Activated CD4-positive, alpha-beta memory T cell treated with anti-CD3 and anti-CD28 coated beads, Interleukin-2, amount 10 ng/mL, durations not matched to agents 7 days and 5 days (primary cell): ENCODE data around the gene PTPN20. TPM values are rescaled to one million over a fixed set of nuclear protein-coding genes. Genes with fewer than 3 reads are reported as not detected.
"Not testable (repeated sequence)": the region's sequence is repeated elsewhere in the genome, so short reads cannot be mapped to it uniquely, and the experiment has no call there.

ENCODE experiments used
- CTCF ChIA-PET: fragments of 350-600 bp; sonication (Branson Sonifier 250); formaldehyde crosslinking; loops from one replicate; lab custom pipeline; 2021; ENCODE audit warnings: antibody characterized with exemption, inconsistent platforms; lab: Charles Lee
- POLR2A ChIA-PET: fragments of 350-600 bp; sonication (Branson Sonifier 250); formaldehyde crosslinking; loops from one replicate; lab custom pipeline; 2021; ENCODE audit warnings: antibody characterized with exemption; lab: Charles Lee
- DNase-seq: peaks from one replicate; pipeline ENCODE4 v3.0.0-alpha.2; 2020
- H3K27ac Mint-ChIP-seq: one replicate; pipeline ENCODE4 v1.8.0; 2021; ENCODE audit warnings: mild to moderate bottlenecking, mixed read lengths
- H3K27me3 Mint-ChIP-seq: one replicate; pipeline ENCODE4 v1.8.0; 2021; ENCODE audit warnings: mixed read lengths
- H3K36me3 Mint-ChIP-seq: one replicate; pipeline ENCODE4 v1.8.0; 2021; ENCODE audit warnings: low read depth, mixed read lengths
- H3K4me1 Mint-ChIP-seq: one replicate; pipeline ENCODE4 v1.8.0; 2021; ENCODE audit warnings: mixed read lengths
- H3K4me3 Mint-ChIP-seq: one replicate; pipeline ENCODE4 v1.8.0; 2021; ENCODE audit warnings: mild to moderate bottlenecking, mixed read lengths
- H3K9me3 Mint-ChIP-seq: one replicate; pipeline ENCODE4 v1.8.0; 2021; ENCODE audit warnings: mixed read lengths
- total RNA-seq, 2 experiments: library from RNA; stranded (reverse); gene quantifications; one replicate each; pipeline ENCODE4 v1.2.3, GENCODE V29; 2021

The PTPN20 gene
- total RNA-seq, 2 experiments from 2014 or later: 0.38 to 0.45 TPM

DNA sequence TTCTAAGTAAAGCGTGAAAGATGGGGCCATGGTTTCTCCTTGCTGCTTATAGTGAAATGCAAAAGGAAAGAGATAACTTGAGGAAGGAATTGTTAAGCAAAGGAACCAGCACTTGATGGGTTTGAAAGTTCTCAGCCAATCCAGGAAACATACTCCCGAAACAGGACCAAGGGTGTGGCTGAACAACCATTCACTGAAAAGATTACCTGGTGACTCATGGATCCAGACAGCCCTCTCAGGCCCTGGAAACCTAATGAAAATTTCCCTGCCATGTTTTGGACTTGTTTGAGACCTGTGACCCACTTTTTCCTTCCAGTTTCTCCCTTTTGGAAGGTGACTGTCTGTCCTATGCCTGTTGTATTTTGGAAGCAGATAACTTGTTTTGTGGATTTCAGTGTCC lies 11.3 kb downstream of the PTPN20 start:
- CTCF ChIA-PET, H3K27ac Mint-ChIP-seq, H3K9me3 Mint-ChIP-seq, H3K4me3 Mint-ChIP-seq, DNase-seq, H3K27me3 Mint-ChIP-seq, POLR2A ChIA-PET, H3K36me3 Mint-ChIP-seq, H3K4me1 Mint-ChIP-seq: not testable (repeated sequence)

DNA sequence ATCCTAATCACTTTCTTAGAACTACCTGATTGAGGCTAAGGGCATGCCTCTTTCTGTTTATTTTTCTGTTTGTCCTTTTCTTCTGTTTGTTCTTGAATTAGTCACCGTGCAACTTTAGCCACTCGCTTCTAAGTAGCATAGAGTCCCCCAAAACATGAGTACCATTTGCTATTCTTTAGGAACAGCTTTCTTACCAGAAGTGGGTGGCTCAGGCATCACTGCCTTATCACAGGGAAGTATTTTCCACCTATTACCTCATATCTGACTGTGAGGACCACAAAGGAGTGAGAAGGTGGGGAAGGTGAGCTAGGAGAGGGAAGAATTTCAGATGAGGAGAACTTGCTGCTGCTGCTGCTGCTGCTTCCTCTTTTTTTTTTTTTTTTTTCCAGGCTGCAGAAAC lies 13.9 kb downstream of the PTPN20 start:
- H3K4me1 Mint-ChIP-seq, H3K36me3 Mint-ChIP-seq, DNase-seq, CTCF ChIA-PET, H3K4me3 Mint-ChIP-seq, H3K9me3 Mint-ChIP-seq, H3K27me3 Mint-ChIP-seq, POLR2A ChIA-PET, H3K27ac Mint-ChIP-seq: not testable (repeated sequence)

- POLR2A ChIA-PET, CTCF ChIA-PET, H3K27me3 Mint-ChIP-seq, H3K27ac Mint-ChIP-seq, H3K4me1 Mint-ChIP-seq, H3K4me3 Mint-ChIP-seq, H3K36me3 Mint-ChIP-seq, DNase-seq, H3K9me3 Mint-ChIP-seq: not testable (repeated sequence)
Measured at GRCh38 chr10:46925853-46926252, 14.6 kb downstream of the PTPN20 start.

DNA sequence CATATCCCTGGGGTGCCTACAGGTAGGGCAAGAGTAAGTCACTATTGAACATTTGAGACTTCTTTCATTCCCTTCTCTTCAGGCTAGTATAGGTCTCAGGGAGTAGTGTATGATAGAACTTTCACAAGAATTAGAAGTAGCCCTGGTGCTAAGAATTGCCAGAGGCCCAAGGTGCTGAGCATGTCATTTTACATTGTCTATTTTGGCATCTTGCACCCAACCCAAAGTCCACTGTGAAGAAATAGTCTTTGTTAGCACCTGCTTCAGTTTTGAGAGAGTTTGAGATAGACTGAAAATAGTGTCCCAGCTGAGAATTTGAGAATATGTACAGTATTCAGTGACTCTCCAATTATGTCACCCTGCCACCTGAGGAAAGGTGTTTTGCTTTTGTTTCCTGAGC lies 17.6 kb downstream of the PTPN20 start:
- H3K27ac Mint-ChIP-seq, H3K4me1 Mint-ChIP-seq, H3K9me3 Mint-ChIP-seq, H3K4me3 Mint-ChIP-seq, CTCF ChIA-PET, POLR2A ChIA-PET, H3K36me3 Mint-ChIP-seq, DNase-seq, H3K27me3 Mint-ChIP-seq: not testable (repeated sequence)

GRCh38 chr10:46932383-46932782 lies 21.2 kb downstream of the PTPN20 start:
- H3K27me3 Mint-ChIP-seq, CTCF ChIA-PET, DNase-seq, H3K4me1 Mint-ChIP-seq, H3K27ac Mint-ChIP-seq, POLR2A ChIA-PET, H3K9me3 Mint-ChIP-seq, H3K36me3 Mint-ChIP-seq, H3K4me3 Mint-ChIP-seq: not testable (repeated sequence)

GRCh38 chr10:46941091-46941490 lies 29.9 kb downstream of the PTPN20 start:
- H3K27ac Mint-ChIP-seq, H3K27me3 Mint-ChIP-seq, H3K36me3 Mint-ChIP-seq, H3K4me1 Mint-ChIP-seq, H3K9me3 Mint-ChIP-seq, DNase-seq, CTCF ChIA-PET, POLR2A ChIA-PET, H3K4me3 Mint-ChIP-seq: not testable (repeated sequence)

- H3K27me3 Mint-ChIP-seq, POLR2A ChIA-PET, H3K27ac Mint-ChIP-seq, H3K36me3 Mint-ChIP-seq, H3K4me3 Mint-ChIP-seq, CTCF ChIA-PET, H3K4me1 Mint-ChIP-seq, H3K9me3 Mint-ChIP-seq, DNase-seq: not testable (repeated sequence)
Measured at GRCh38 chr10:46948687-46949518, 37.7 kb downstream of the PTPN20 start.

- H3K4me1 Mint-ChIP-seq, H3K27ac Mint-ChIP-seq, CTCF ChIA-PET, POLR2A ChIA-PET, H3K36me3 Mint-ChIP-seq, H3K4me3 Mint-ChIP-seq, H3K27me3 Mint-ChIP-seq, H3K9me3 Mint-ChIP-seq, DNase-seq: not testable (repeated sequence)
Measured at GRCh38 chr10:46952540-46952939, 41.3 kb downstream of the PTPN20 start.

DNA sequence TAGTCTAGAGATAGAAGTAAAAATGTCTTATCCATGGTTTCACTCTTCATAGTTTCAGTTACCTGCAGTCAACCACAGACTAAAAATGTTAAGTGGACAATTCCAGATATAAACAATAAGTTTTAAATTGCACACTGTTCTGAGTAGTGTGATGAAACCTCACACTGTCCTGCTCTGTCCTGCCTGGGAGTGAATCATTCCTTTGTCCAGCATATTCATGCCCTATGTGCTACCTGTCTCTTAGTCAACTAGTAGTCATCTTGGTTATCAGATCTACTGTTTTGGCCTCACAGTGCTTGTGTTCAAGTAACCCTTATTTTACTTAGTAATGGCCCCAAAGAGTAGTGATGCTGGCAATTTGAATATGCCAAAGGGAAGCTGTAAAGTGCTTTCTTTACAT lies 49.5 kb downstream of the PTPN20 start:
- H3K27me3 Mint-ChIP-seq, POLR2A ChIA-PET: not testable (repeated sequence)

DNA sequence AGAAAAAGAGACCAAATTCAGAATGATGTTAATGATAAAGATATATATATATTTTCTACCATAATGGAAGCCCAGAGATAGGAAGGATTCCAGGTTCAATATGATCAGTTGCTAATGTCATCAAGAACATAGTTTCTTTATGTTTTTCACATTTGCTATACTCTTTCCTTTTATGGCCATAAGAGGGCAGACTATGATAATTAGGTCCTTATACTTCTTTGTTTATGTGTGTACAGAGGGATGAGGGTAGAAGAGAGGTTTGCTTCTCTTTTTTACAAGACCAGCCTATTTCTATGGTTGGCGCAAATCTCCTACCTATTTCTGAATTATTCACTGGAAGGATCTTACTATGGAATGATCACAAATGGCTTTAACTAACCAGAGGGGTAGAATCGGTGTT lies 52.1 kb downstream of the PTPN20 start:
- CTCF ChIA-PET, H3K9me3 Mint-ChIP-seq, POLR2A ChIA-PET: not testable (repeated sequence)

More for the DNA sequence above, 49.5 kb downstream of the PTPN20 start:
- H3K27ac Mint-ChIP-seq, CTCF ChIA-PET, H3K9me3 Mint-ChIP-seq, DNase-seq, H3K4me3 Mint-ChIP-seq, H3K36me3 Mint-ChIP-seq, H3K4me1 Mint-ChIP-seq: not testable (repeated sequence)

DNA sequence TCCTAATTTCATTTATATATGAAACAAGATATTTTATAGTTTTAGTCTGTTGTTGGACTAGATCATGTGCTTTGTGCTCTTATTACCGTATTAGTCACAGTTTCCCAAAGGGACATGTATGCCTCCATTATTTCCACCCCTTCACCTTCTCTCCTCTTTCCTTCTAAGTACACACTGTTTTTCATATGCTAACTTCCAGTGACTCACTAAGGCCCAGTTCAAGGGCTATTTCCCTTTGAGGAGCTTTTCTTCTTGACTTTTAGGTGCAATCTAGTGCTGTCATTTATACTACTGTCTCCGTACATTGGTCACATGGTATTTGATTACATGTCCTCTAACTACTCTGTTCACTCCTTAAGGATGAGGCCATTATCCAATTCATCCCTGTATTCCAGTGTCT lies 55.8 kb downstream of the PTPN20 start:
- H3K9me3 Mint-ChIP-seq, H3K4me1 Mint-ChIP-seq, H3K27me3 Mint-ChIP-seq, POLR2A ChIA-PET, CTCF ChIA-PET, DNase-seq, H3K27ac Mint-ChIP-seq, H3K4me3 Mint-ChIP-seq, H3K36me3 Mint-ChIP-seq: not testable (repeated sequence)

More for the DNA sequence above, 52.1 kb downstream of the PTPN20 start:
- H3K27ac Mint-ChIP-seq, H3K27me3 Mint-ChIP-seq, H3K4me1 Mint-ChIP-seq, H3K36me3 Mint-ChIP-seq, DNase-seq, H3K4me3 Mint-ChIP-seq: not testable (repeated sequence)

GRCh38 chr10:46980223-46980622 lies 69.0 kb downstream of the PTPN20 start:
- H3K4me3 Mint-ChIP-seq, H3K9me3 Mint-ChIP-seq, H3K27me3 Mint-ChIP-seq: not testable (repeated sequence)

DNA sequence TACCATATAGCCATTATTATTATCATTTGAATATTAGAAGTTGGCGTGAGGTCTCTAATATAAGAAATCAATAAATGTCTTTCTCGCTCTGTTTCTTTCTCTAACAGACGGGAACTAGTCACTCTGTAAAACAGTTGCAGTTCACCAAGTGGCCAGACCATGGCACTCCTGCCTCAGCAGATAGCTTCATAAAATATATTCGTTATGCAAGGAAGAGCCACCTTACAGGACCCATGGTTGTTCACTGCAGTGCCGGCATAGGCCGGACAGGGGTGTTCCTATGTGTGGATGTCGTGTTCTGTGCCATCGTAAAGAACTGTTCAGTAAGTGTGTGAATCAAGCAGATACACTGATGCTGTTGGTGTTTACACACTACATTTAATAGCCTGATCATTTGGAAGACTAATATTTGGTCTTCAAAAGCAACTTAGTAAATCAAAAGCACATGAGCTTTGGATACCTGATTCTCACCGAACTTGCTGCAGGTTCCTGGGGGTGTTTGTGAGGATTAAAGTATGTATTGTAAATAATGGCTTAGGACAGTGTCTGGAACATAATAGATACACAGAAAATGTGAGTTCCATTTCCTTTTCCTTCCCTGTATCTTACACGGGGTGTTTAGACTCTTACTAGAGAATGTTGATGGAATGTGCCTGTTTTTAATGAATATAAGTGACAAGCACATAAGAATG lies 76.2 kb downstream of the PTPN20 start:
- H3K27ac Mint-ChIP-seq, H3K4me3 Mint-ChIP-seq, H3K4me1 Mint-ChIP-seq, DNase-seq, POLR2A ChIA-PET, H3K36me3 Mint-ChIP-seq, H3K27me3 Mint-ChIP-seq, CTCF ChIA-PET, H3K9me3 Mint-ChIP-seq: not testable (repeated sequence)

More at GRCh38 chr10:46980223-46980622, 69.0 kb downstream of the PTPN20 start:
- H3K36me3 Mint-ChIP-seq, H3K4me1 Mint-ChIP-seq, DNase-seq, POLR2A ChIA-PET, CTCF ChIA-PET, H3K27ac Mint-ChIP-seq: not testable (repeated sequence)
